ENCODE measurements around the gene SLC15A4.

Gene SLC15A4

GRCh38 chr12:128802756-128803155 is 21.0 kb downstream of the SLC15A4 start:
- no peak overlapping the region for H3K9ac ChIP-seq (ENCODE audit: low read depth, low read length, poor library complexity, severe bottlenecking)
- H3K4me3 ChIP-seq (ENCODE audit: low read length, poor library complexity, severe bottlenecking), result no peak overlapping the region
- peaks cover 15% of the 10 kb centered on the region for H4K20me1 ChIP-seq (ENCODE audit: insufficient read depth, low read length, poor library complexity, severe bottlenecking)
- H3K9me2 ChIP-seq (replicated peaks; ENCODE audit: low read depth, low read length), result no peaks in the 10 kb centered on the region
- H3K4me2 ChIP-seq (ENCODE audit: low read depth, low read length, poor library complexity, severe bottlenecking), result no peak overlapping the region
- no peaks in the 10 kb centered on the region for H3F3A ChIP-seq (ENCODE audit: low read depth)
- H3K4me1 ChIP-seq (ENCODE audit: insufficient read depth, low read length, poor library complexity, severe bottlenecking), result peaks cover 6% of the 10 kb centered on the region
- no peaks in the 10 kb centered on the region for H3K9me3 ChIP-seq (ENCODE audit: insufficient read depth, low read depth, low read length)
- H3K27me3 ChIP-seq (ENCODE audit: insufficient read depth, low read length, poor library complexity, severe bottlenecking), result no peaks in the 10 kb centered on the region
- peaks cover 48% of the 10 kb centered on the region for H3K79me2 ChIP-seq (ENCODE audit: insufficient read depth, low read length)
- H2AFZ ChIP-seq (ENCODE audit: low read length), result no peak overlapping the region
- TF ChIP-seq CTCF (conservative IDR thresholded peaks at IDR 0.05; ENCODE audit: low read length) (no peak), EZH2phosphoT487 (IDR thresholded peaks at IDR 0.05; ENCODE audit: borderline replicate concordance) (no peak)
- H3K36me3 ChIP-seq (ENCODE audit: insufficient read depth, low read length), result peaks cover 86% of the 10 kb centered on the region; the same call in 1 of the 2 replicates

GRCh38 chr12:128801879-128802391 is 21.8 kb downstream of the SLC15A4 start:
- peaks cover 48% of the 10 kb centered on the region for H3K79me2 ChIP-seq (ENCODE audit: insufficient read depth, low read length)
- TF ChIP-seq CTCF (conservative IDR thresholded peaks at IDR 0.05; ENCODE audit: low read length), result no peak
- no peak for TF ChIP-seq EZH2phosphoT487 (IDR thresholded peaks at IDR 0.05; ENCODE audit: borderline replicate concordance)
- no peaks in the 10 kb centered on the region for H3K27me3 ChIP-seq (ENCODE audit: insufficient read depth, low read length, poor library complexity, severe bottlenecking)
- peaks cover 15% of the 10 kb centered on the region for H3K4me1 ChIP-seq (ENCODE audit: insufficient read depth, low read length, poor library complexity, severe bottlenecking)
- H2AFZ ChIP-seq (ENCODE audit: low read length), result no peak overlapping the region
- H3K4me2 ChIP-seq (ENCODE audit: low read depth, low read length, poor library complexity, severe bottlenecking), result no peak overlapping the region
- H3F3A ChIP-seq (ENCODE audit: low read depth), result no peaks in the 10 kb centered on the region
- H3K9me2 ChIP-seq (replicated peaks; ENCODE audit: low read depth, low read length), result no peaks in the 10 kb centered on the region
- peaks cover 86% of the 10 kb centered on the region; the same call in 1 of the 2 replicates for H3K36me3 ChIP-seq (ENCODE audit: insufficient read depth, low read length)
- H4K20me1 ChIP-seq (ENCODE audit: insufficient read depth, low read length, poor library complexity, severe bottlenecking), result peaks cover 15% of the 10 kb centered on the region
- no peak overlapping the region for H3K4me3 ChIP-seq (ENCODE audit: low read length, poor library complexity, severe bottlenecking)
- no peak overlapping the region for H3K9ac ChIP-seq (ENCODE audit: low read depth, low read length, poor library complexity, severe bottlenecking)
- H3K9me3 ChIP-seq (ENCODE audit: insufficient read depth, low read depth, low read length), result no peaks in the 10 kb centered on the region

GRCh38 chr12:128800606-128801005 is 23.2 kb downstream of the SLC15A4 start:
- H4K20me1 ChIP-seq (ENCODE audit: insufficient read depth, low read length, poor library complexity, severe bottlenecking), result peaks cover 15% of the 10 kb centered on the region
- H3K9me2 ChIP-seq (replicated peaks; ENCODE audit: low read depth, low read length), result no peaks in the 10 kb centered on the region
- H3K9ac ChIP-seq (ENCODE audit: low read depth, low read length, poor library complexity, severe bottlenecking), result no peak overlapping the region
- H3K4me3 ChIP-seq (ENCODE audit: low read length, poor library complexity, severe bottlenecking), result no peak overlapping the region
- H3K4me2 ChIP-seq (ENCODE audit: low read depth, low read length, poor library complexity, severe bottlenecking), result no peak overlapping the region
- peaks cover 43% of the 10 kb centered on the region for H3K79me2 ChIP-seq (ENCODE audit: insufficient read depth, low read length)
- TF ChIP-seq CTCF (conservative IDR thresholded peaks at IDR 0.05; ENCODE audit: low read length), result no peak
- no peak for TF ChIP-seq EZH2phosphoT487 (IDR thresholded peaks at IDR 0.05; ENCODE audit: borderline replicate concordance)
- H3K36me3 ChIP-seq (ENCODE audit: insufficient read depth, low read length), result peaks cover 86% of the 10 kb centered on the region; the same call in 1 of the 2 replicates
- no peaks in the 10 kb centered on the region for H3K9me3 ChIP-seq (ENCODE audit: insufficient read depth, low read depth, low read length)
- no peaks in the 10 kb centered on the region for H3K27me3 ChIP-seq (ENCODE audit: insufficient read depth, low read length, poor library complexity, severe bottlenecking)
- H2AFZ ChIP-seq (ENCODE audit: low read length), result no peak overlapping the region
- H3F3A ChIP-seq (ENCODE audit: low read depth), result no peaks in the 10 kb centered on the region
- H3K4me1 ChIP-seq (ENCODE audit: insufficient read depth, low read length, poor library complexity, severe bottlenecking), result peaks cover 28% of the 10 kb centered on the region
